HG03097 (cell line): Measurements from ENCODE around the gene GNAL.
A peak's percentile ranks its signal among the peaks of the same experiment; 100 is the strongest.
"Not testable (repeated sequence)": the region's sequence is repeated elsewhere in the genome, so short reads cannot be mapped to it uniquely, and the experiment has no call there.

Experiments used
- ATAC-seq: cut with Tn5 transposase; IDR thresholded peaks from one replicate; pipeline ENCODE4 v1.9.1; 2021; ENCODE audit not compliant: unreplicated experiment, low FRiP score

The GNAL gene

GRCh38 chr18:11688972-11689668 is at the start of gene GNAL:
TSS of gene GNAL (plus strand) at chr18:11689264. CDS start at chr18:11689564, 300 bp downstream.
- ATAC-seq: peak; percentile 64

DNA sequence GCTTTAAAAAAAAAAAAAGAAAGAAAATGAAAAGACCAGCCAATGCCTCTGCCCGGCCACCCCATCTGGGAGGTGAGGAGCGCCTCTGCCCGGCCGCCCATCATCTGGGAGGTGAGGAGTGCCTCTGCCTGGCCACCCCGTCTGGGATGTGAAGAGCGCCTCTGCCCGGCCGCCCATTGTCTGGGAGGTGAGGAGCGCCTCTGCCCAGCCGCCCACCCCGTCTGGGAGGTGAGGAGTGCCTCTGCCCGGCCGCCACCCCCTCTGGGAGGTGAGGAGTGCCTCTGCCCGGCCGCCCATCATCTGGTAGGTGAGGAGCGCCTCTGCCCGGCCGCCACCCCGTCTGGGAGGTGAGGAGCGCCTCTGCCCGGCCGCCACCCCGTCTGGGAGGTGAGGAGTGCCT is 41.8 kb upstream of the GNAL start:
- not testable (repeated sequence) for ATAC-seq

DNA sequence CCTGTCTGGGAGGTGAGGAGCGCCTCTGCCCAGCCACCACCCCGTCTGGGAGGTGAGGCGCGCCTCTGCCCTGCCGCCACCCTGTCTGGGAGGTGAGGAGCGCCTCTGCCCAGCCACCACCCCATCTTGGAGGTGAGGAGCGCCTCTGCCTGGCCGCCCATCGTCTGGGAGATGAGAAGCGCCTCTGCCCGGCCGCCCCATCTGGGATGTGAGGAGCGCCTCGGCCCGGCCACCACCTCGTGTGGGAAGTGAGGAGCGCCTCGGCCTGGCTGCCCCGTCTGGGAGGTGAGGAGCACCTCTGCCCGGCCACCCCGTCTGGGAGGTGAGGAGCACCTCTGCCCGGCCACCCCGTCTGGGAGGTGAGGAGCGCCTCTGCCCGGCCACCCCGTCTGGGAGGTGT is 41.3 kb upstream of the GNAL start:
- not testable (repeated sequence) for ATAC-seq

DNA sequence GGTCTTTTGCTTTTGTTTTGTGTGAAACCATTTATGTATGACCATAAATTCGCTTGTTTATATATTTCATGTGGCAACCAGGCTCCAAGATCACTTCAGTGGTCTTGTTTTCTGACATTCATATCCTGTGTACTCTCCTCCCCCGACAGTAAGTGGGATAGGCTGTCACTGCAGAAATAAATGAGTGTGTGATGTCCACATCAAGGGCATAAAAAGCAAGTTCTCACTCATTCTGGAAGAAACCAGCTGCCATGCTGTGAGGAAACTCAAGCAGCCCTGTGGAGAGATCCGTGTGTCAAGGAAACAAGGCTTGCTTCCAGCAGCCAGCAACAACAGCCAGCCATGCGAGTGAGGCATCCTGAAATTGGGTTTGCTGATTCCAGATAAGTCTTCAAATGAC is 39.2 kb upstream of the GNAL start:
- ATAC-seq: no peak

DNA sequence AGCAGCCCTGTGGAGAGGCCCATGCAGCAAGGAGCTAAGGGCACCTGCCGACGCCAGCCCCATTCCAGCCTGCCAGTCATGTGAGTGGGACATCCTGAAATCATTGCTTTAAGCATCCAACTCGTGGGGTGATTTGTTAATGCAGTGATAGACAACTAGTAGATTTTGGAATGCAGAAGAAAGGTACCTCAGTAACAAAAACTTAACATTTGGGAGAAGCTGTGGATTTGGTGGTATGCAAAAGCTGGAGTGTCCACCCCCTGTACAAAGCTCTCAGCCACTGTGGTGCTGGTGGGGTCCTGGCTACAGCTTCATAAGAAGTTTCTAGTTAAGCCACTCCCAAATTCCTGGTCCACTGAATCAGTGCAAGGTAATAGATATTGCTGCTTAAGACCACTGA is 37.2 kb upstream of the GNAL start:
- no peak for ATAC-seq

GRCh38 chr18:11653521-11653920 is 35.5 kb upstream of the GNAL start:
- no peak for ATAC-seq

DNA sequence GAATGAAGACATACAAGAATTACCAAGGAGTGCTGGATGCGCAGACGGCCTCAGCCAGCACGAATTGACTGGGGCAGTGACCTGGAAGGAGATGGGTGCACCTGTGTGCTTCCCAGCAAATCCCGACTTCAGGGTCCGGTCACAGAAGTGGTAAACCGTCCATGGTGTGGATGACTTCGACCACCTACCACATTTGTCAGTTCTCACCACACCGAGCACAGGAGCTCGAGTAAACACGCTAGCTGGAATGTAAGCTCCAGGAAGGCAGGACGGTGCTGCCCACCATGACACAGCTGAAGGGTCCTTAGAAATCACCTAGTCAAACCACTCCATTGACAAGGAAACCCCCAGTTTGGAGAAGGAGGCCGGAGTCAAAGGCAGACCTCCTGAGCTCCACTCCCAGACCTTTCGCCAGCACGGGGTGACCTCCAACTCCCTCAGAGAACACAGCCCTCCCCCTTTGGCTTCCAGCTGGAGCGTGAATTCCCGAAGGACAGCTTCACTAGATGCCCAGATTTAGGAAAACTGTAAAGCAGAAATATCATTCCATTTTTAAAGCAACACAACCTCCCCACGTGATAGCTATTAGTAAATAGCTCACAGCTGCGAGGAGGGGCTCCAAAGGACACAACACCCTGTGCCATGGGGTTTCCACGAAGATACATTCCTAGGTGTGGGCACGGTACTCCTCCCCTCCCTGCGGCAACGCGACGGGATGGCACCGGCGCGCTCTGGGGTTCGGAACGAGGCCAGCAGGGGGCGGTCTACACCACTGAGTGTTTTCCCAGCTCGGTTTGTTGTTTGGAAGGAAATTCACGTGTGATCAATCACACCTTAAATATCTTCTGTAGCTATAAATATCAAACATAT is 34.1 kb upstream of the GNAL start:
- no peak for ATAC-seq

DNA sequence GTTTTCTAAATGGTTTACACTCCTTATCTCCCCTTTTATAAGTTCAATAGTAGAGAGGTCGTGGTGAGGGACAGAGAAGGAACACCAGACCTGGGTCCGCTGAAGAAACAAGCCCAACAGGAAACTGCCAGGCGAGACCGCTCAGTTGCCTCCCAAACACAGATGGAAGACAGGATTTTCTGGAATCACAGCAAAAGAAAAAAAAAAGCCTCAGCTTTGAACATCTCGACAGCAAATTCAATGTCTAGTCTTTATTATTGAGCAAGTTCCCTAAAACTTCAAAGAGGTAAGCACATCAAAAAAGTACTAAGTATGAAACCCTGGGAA is 33.5 kb upstream of the GNAL start:
- ATAC-seq: no peak

- ATAC-seq: no peak
Observed at GRCh38 chr18:11657152-11657551, 31.9 kb upstream of the GNAL start.

DNA sequence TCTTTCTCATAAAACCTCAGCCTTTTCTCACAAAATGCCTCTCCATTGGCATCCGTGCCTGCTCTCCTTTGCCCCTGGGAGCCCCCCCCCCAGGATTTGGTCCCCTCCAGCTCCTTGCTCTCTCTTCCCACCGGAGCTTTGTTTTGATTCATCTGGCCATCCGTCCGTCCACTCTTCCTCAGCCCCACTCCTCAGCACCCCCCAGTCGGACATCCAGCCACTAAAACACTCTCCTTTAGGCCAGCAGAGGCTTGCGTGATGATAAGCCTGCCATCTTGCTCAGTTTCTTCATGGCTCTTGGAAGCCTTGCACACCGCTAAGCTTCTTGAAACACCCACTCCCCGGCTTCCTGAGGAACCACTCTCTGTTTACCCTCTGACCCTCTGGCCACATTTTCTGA is 31.5 kb upstream of the GNAL start:
- no peak for ATAC-seq

- ATAC-seq: no peak
Observed at GRCh38 chr18:11658019-11658418, 31.0 kb upstream of the GNAL start.

DNA sequence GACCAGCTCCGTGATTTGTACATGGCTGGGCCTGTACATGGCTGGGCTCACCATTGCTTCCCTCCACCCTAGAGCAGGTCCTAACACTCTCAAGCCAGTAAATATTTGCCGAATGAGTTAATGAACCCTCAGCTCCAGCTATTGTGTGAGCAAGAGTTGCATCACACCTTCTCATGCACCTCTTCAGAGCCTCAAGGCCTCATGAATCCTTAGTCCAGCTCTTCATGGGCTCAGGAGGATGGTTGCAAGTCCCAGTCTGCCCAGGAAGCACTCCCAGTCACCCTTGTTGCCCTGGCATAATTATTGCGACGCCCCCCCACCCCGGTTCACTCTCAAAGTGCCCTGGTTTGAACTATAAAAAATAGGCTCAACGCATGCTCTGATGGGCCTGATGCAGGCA is 30.1 kb upstream of the GNAL start:
- ATAC-seq: no peak

- no peak for ATAC-seq
Observed at GRCh38 chr18:11660691-11661090, 28.4 kb upstream of the GNAL start.

GRCh38 chr18:11661430-11661829 is 27.6 kb upstream of the GNAL start:
- ATAC-seq: no peak

DNA sequence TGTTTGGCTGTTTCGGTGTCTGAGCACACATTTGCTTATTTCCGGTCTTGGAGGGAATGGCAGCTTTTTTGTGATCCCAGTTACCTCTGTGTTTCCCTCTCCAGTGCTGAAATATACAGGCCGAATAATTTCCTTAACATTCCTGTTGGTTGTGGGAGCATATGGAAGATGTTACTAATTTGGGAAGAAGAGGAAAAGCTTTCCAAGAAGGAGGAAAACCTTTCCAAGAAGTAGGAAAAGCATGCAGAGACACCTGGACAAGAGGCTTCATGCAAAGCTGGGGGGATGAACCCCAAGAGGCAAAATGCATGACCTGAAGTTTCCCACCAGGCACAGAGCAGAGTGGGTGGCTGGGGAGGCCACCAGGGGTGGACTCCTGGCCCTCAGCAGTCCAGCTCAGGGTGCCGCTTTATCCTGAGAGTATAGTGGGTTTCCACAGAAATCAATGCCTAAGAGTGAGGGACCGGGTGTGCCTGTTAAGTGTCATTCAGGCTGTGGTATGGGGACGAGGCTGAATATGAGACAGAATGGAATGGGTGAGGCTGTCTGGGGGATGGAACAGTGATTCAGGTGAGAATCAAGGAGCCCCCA is 25.5 kb upstream of the GNAL start:
- no peak for ATAC-seq

DNA sequence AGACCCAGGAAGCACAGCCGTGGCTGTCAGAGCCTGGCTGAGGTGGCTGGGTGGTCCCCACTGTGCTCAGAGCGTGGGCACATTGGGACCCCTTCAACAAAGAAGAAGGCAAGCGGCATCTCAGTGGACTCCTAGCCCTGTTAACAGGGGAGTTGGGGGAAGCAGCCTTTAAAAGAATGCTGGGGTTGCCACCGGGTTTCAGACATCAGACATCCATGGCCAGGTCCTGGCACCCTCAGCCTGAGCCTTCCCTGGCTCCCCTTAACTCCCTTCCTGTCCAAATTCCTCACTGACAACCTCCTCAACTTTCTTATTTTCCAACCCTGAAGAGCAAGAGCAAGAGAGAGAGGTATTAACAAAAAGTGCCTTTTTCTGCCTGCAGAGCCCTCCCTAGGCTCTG is 24.8 kb upstream of the GNAL start:
- ATAC-seq: no peak

- no peak for ATAC-seq
Observed at GRCh38 chr18:11665146-11665545, 23.9 kb upstream of the GNAL start.

DNA sequence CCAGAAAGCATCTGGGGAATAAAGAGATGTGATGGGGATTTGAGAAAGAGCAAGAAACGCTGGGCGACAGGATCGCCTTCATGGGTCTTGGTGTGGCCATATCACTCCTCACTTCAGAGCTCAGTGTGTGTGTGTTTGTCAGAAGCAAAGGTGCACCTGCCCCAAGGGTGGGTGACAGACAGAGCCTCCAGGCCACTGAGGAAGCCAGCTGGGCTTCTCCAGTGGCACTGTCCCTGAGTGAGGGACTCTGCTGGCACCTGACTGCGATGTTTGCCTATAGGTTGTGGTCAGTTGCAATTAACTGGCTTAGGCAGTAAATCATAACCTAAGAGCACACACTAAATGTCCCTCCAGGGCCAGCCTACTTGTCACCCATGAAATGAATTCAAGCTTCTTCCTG is 23.5 kb upstream of the GNAL start:
- no peak for ATAC-seq

GRCh38 chr18:11666176-11666575 is 22.9 kb upstream of the GNAL start:
- no peak for ATAC-seq

- no peak for ATAC-seq
Observed at GRCh38 chr18:11666831-11667230, 22.2 kb upstream of the GNAL start.

- no peak for ATAC-seq
Observed at GRCh38 chr18:11667578-11667977, 21.5 kb upstream of the GNAL start.
